H1 (cell line): ENCODE results near the gene PCNX4. TPM values are rescaled to one million over a fixed set of nuclear protein-coding genes. Genes with fewer than 3 reads are reported as not detected.

Source experiments
- CTCF ChIA-PET: fragments of 300-600 bp; sonication (Branson Sonifier 250); formaldehyde crosslinking; loops from one replicate; lab custom pipeline; 2021; ENCODE audit not compliant: partially characterized antibody; lab: Charles Lee
- POLR2A ChIA-PET: fragments of 300-600 bp; sonication (Branson Sonifier 250); formaldehyde crosslinking; loops from one replicate; lab custom pipeline; 2021; ENCODE audit warnings: inconsistent platforms; ENCODE audit not compliant: partially characterized antibody; lab: Charles Lee
- DNase-seq, 2 experiments: peaks; one replicate each; pipeline versions ENCODE4 v3.0.0 to v3.0.0-alpha.2; 2010 to 2022; ENCODE audit warnings: low spot score in 2 of 2, low read depth in 1 of 2, mixed read lengths in 1 of 2
- FAIRE-seq: peaks from 2 replicates; lab custom pipeline; 2011; peaks lifted over from hg19 to GRCh38; lab: Jason Lieb, UNC
- H2AFZ ChIP-seq: 2 replicates; pipeline ENCODE4 v1.8.1; 2012; ENCODE audit warnings: low read length, inconsistent platforms
- H2AK5ac ChIP-seq: 2 replicates; pipeline ENCODE4 v1.6.1; 2013; ENCODE audit warnings: low read depth, low read length
- H2BK120ac ChIP-seq: replicated peaks from 2 replicates; pipeline ENCODE3; 2013; ENCODE audit warnings: low read depth, low read length, inconsistent platforms
- H2BK12ac ChIP-seq: 2 replicates; pipeline ENCODE4 v1.6.1; 2013; ENCODE audit warnings: low read depth, low read length
- H2BK15ac ChIP-seq: 2 replicates; pipeline ENCODE4 v1.6.1; 2013; ENCODE audit warnings: low read length
- H2BK20ac ChIP-seq: 2 replicates; pipeline ENCODE4 v1.6.1; 2013; ENCODE audit warnings: low read length
- H2BK5ac ChIP-seq: 2 replicates; pipeline ENCODE4 v1.6.1; 2013; ENCODE audit warnings: low read depth, low read length
- H3K14ac ChIP-seq: 2 replicates; pipeline ENCODE4 v1.6.1; 2013; ENCODE audit warnings: inconsistent platforms; ENCODE audit not compliant: insufficient read length
- H3K18ac ChIP-seq: 2 replicates; pipeline ENCODE4 v1.6.1; 2013; ENCODE audit warnings: low read length; ENCODE audit errors: extremely low read depth
- H3K23ac ChIP-seq: 2 replicates; pipeline ENCODE4 v1.6.1; 2013; ENCODE audit warnings: inconsistent platforms; ENCODE audit not compliant: insufficient read length
- H3K23me2 ChIP-seq: 2 replicates; pipeline ENCODE4 v1.6.1; 2013; ENCODE audit warnings: low read depth, low read length
- H3K27ac ChIP-seq: 2 replicates; pipeline ENCODE4 v1.6.1; 2011; ENCODE audit warnings: low read depth, low read length, inconsistent platforms
- H3K27me3 ChIP-seq, 4 experiments: replicated peaks in 1 of 4; 1 replicate in 1 of 4; 2 replicates in 3 of 4; pipeline versions ENCODE4 v1.6.1 to v1.8.1; 2011 to 2013; ENCODE audit warnings: low read length in 3 of 4, mild to moderate bottlenecking in 3 of 4, inconsistent platforms in 2 of 4, mixed read lengths in 2 of 4, moderate library complexity in 1 of 4; ENCODE audit not compliant: control insufficient read depth in 3 of 4, insufficient read depth in 3 of 4; ENCODE audit errors: extremely low read depth in 1 of 4
- H3K36me3 ChIP-seq, 4 experiments: 2 replicates each; pipeline versions ENCODE4 v1.6.1 to v1.8.1; 2011 to 2013; ENCODE audit warnings: mild to moderate bottlenecking in 4 of 4, low read length in 3 of 4, moderate library complexity in 2 of 4, control low read depth in 1 of 4, inconsistent platforms in 1 of 4; ENCODE audit not compliant: insufficient read depth in 4 of 4, control insufficient read depth in 2 of 4
- H3K4ac ChIP-seq: replicated peaks from 2 replicates; pipeline ENCODE3; 2013; ENCODE audit warnings: low read length, low read depth, mixed read lengths, inconsistent platforms; ENCODE audit not compliant: insufficient read length
- H3K4me1 ChIP-seq, 4 experiments: replicated peaks in 1 of 4; 1 replicate in 1 of 4; 2 replicates in 3 of 4; pipeline versions ENCODE4 v1.6.1 to v1.8.1; 2011 to 2013; ENCODE audit warnings: low read length in 3 of 4, inconsistent platforms in 2 of 4, mixed read lengths in 1 of 4; ENCODE audit not compliant: insufficient read depth in 4 of 4, control insufficient read depth in 3 of 4
- H3K4me2 ChIP-seq, 2 experiments: 2 replicates each; pipeline versions ENCODE4 v1.6.1 to v1.8.1; 2011 to 2013; ENCODE audit warnings: low read depth in 2 of 2, low read length in 2 of 2, control low read depth in 1 of 2, inconsistent platforms in 1 of 2, mild to moderate bottlenecking in 1 of 2; ENCODE audit not compliant: insufficient read depth in 1 of 2
- H3K4me3 ChIP-seq, 4 experiments: fragments of 200-600, 300-600 bp in 1 of 4; sonication (generic), shearing (Covaris generic), sonication (Bioruptor Twin) in 1 of 4; 2 replicates each; pipeline versions ENCODE4 v1.5.1 to v1.8.1; 2011 to 2016; ENCODE audit warnings: low read length in 4 of 4, low read depth in 3 of 4, control low read depth in 2 of 4, inconsistent platforms in 2 of 4, mild to moderate bottlenecking in 2 of 4, mixed read lengths in 1 of 4, moderate library complexity in 1 of 4; ENCODE audit not compliant: insufficient read depth in 2 of 4; ENCODE audit errors: extremely low read depth in 1 of 4
- H3K56ac ChIP-seq: replicated peaks from 2 replicates; pipeline ENCODE3; 2013; ENCODE audit warnings: low read depth, mild to moderate bottlenecking, mixed read lengths, low read length, inconsistent platforms; ENCODE audit not compliant: insufficient read length
- H3K79me1 ChIP-seq: 2 replicates; pipeline ENCODE4 v1.6.1; 2013; ENCODE audit warnings: low read depth, low read length, control low read depth
- H3K79me2 ChIP-seq, 2 experiments: 2 replicates each; pipeline versions ENCODE4 v1.6.1 to v1.8.1; 2012 to 2013; ENCODE audit warnings: low read length in 2 of 2, mild to moderate bottlenecking in 2 of 2, inconsistent platforms in 1 of 2; ENCODE audit not compliant: insufficient read depth in 2 of 2, control insufficient read depth in 1 of 2
- H3K9ac ChIP-seq, 4 experiments: replicated peaks in 1 of 4; 1 replicate in 1 of 4; 2 replicates in 3 of 4; pipeline versions ENCODE4 v1.6.1 to v1.8.1; 2011 to 2013; ENCODE audit warnings: low read depth in 3 of 4, low read length in 3 of 4, control low read depth in 2 of 4, mild to moderate bottlenecking in 2 of 4, moderate library complexity in 2 of 4, inconsistent platforms in 1 of 4; ENCODE audit errors: extremely low read depth in 1 of 4
- H3K9me3 ChIP-seq, 2 experiments: 2 replicates each; pipeline versions ENCODE4 v1.6.1 to v1.8.1; 2012 to 2013; ENCODE audit warnings: mild to moderate bottlenecking in 2 of 2, moderate library complexity in 2 of 2, control low read depth in 1 of 2, inconsistent platforms in 1 of 2, low read depth in 1 of 2, low read length in 1 of 2, mixed read lengths in 1 of 2; ENCODE audit not compliant: insufficient read depth in 2 of 2
- H4K20me1 ChIP-seq, 2 experiments: replicated peaks in 1 of 2; 2 replicates each; pipeline versions ENCODE3 to v1.8.1; 2011 to 2013; ENCODE audit warnings: inconsistent platforms in 2 of 2, low read length in 2 of 2, mild to moderate bottlenecking in 1 of 2; ENCODE audit not compliant: insufficient read depth in 2 of 2, control insufficient read depth in 1 of 2
- H4K5ac ChIP-seq: 2 replicates; pipeline ENCODE4 v1.6.1; 2013; ENCODE audit warnings: low read length, low read depth, mixed read lengths, inconsistent platforms; ENCODE audit not compliant: insufficient read length
- H4K8ac ChIP-seq: 2 replicates; pipeline ENCODE4 v1.8.0; 2013; ENCODE audit warnings: mild to moderate bottlenecking, moderate library complexity, low read length, inconsistent platforms; ENCODE audit not compliant: insufficient read depth; ENCODE audit errors: extremely low read depth
- H4K91ac ChIP-seq: replicated peaks from 2 replicates; pipeline ENCODE3; 2013; ENCODE audit warnings: low read length, mixed read lengths, inconsistent platforms; ENCODE audit not compliant: insufficient read length
- CBX8 ChIP-seq: fragments of 300-800, 300-1000 bp; sonication (generic); IDR thresholded peaks from 2 replicates; pipeline ENCODE4 v1.7.1; 2016; ENCODE audit warnings: low read depth, low read length, borderline replicate concordance
- CHD2 ChIP-seq: IDR thresholded peaks from 2 replicates; pipeline ENCODE4 v1.6.1; 2012; ENCODE audit warnings: low read length, improper control_type of control experiment
- GTF2F1 ChIP-seq: IDR thresholded peaks from 2 replicates; pipeline ENCODE4 v1.6.1; 2012; ENCODE audit warnings: low read depth, low read length, improper control_type of control experiment, borderline replicate concordance
- HDAC2 ChIP-seq, 2 experiments: fragments of 300-600 bp in 1 of 2; sonication (generic) in 1 of 2; IDR thresholded peaks; 2 replicates each; pipeline ENCODE4 v1.6.1; 2011 to 2012; ENCODE audit warnings: low read depth in 2 of 2, low read length in 2 of 2, mild to moderate bottlenecking in 2 of 2, moderate library complexity in 2 of 2, borderline replicate concordance in 1 of 2, inconsistent platforms in 1 of 2
- KDM1A ChIP-seq: fragments of 200-600, 300-600 bp; sonication (generic); IDR thresholded peaks from 2 replicates; pipeline ENCODE4 v1.7.1; 2016; ENCODE audit warnings: mild to moderate bottlenecking, low read length, borderline replicate concordance
- KDM5A ChIP-seq: fragments of 200-600 bp; IDR thresholded peaks from 2 replicates; pipeline ENCODE4 v1.7.1; 2012; ENCODE audit warnings: mild to moderate bottlenecking, low read length, inconsistent platforms, mixed read lengths
- MAFK ChIP-seq: IDR thresholded peaks from 2 replicates; pipeline ENCODE4 v1.6.1; 2012; ENCODE audit warnings: low read depth, mild to moderate bottlenecking, improper control_type of control experiment, low read length
- POLR2A ChIP-seq, 2 experiments: IDR thresholded peaks; 1 replicate in 1 of 2; 2 replicates in 1 of 2; pipeline ENCODE4 v1.6.1; 2011; ENCODE audit warnings: low read depth in 2 of 2, low read length in 2 of 2, mild to moderate bottlenecking in 2 of 2; ENCODE audit errors: control extremely low read depth in 1 of 2
- SRF ChIP-seq: IDR thresholded peaks from 2 replicates; pipeline ENCODE4 v1.6.1; 2011; ENCODE audit warnings: mild to moderate bottlenecking, low read depth, low read length, moderate library complexity
- YY1 ChIP-seq: IDR thresholded peaks from 2 replicates; pipeline ENCODE4 v1.6.1; 2011; ENCODE audit warnings: low read depth, mild to moderate bottlenecking, low read length
- WGBS, 2 experiments: shearing (Covaris generic) in 1 of 2; methylation state at CpG; one replicate each; pipeline versions ENCODE4 v1.1.6 to v1.1.7; 2013 to 2015; ENCODE audit warnings: low lambda C conversion rate in 2 of 2, mixed read lengths in 2 of 2, inconsistent platforms in 1 of 2, low coverage in 1 of 2, missing lambda C conversion rate in 1 of 2; ENCODE audit not compliant: insufficient replicate concordance in 2 of 2, insufficient coverage in 1 of 2, insufficient read length in 1 of 2; ENCODE audit errors: extremely low coverage in 1 of 2, missing lambda C conversion rate in 1 of 2; 5-methylcytosine and 5-hydroxymethylcytosine counted together
- polyA plus RNA-seq, 7 experiments: library from polyadenylated mRNA; depleted of rRNA in 3 of 7; stranded (reverse) in 5 of 7; unstranded in 2 of 7; fragments of >200 nt in 5 of 7; fragments of 200-250 nt in 2 of 7; gene quantifications; 1 replicate in 5 of 7; 2 replicates in 1 of 7; 4 replicates in 1 of 7; pipeline versions ENCODE4 v1.2.1 to v1.2.3, GENCODE V29; 2011 to 2013; ENCODE audit warnings: missing spikeins in 2 of 7, mixed read lengths in 2 of 7
- total RNA-seq: library from RNA; stranded (reverse); fragmentation: NEBNext Ultra II Directional; extraction: Animal tissue kit (Norgen Biotek cat#: 25700); gene quantifications from 2 replicates; pipeline ENCODE4 v1.2.1, GENCODE V29; 2021
- TF ChIP-seq, protein P1 (sequence below): IDR thresholded peaks from 2 replicates; pipeline ENCODE4 v1.6.1; 2012; ENCODE audit warnings: inconsistent platforms

Gene PCNX4
- total and polyA plus RNA-seq, 2 of the 8 experiments (the other 6 are each of a cell fraction or from before 2014, with no cell fraction given): 28.4 to 35.5 TPM

DNA sequence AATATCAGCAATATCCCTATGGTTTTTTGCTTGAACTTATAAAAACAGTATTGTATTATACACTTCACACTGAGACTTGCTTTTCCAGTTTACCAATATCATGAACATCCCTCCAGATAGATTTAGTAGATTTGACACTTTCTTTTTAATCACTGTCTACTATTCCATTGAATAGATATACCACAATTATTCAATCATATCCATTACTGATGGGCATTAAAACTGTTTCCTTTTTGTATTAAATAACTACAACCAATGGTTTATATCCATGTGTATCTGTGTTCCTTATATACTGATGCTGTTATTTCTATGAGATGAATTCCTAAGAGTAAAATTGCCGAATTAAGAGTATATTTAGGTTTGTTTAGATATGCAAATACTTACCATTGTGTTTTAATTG is 86.4 kb downstream of the PCNX4 start:
- Histone ChIP-seq H2BK120ac (no peak overlapping the region), H2AK5ac (no peak overlapping the region), H3K23me2 (no peaks in the 10 kb centered on the region), H3K9ac (no peak overlapping the region), H3K36me3 (no peaks in the 10 kb centered on the region), H3K56ac (no peak overlapping the region), H3K27ac (no peak overlapping the region), H3K4me1 (no peaks in the 10 kb centered on the region), H3K79me1 (no peaks in the 10 kb centered on the region), H2BK12ac (no peak overlapping the region), H3K9me3 (peaks cover 0 to 6% of the 10 kb centered on the region in 2 experiments; a peak in 1 of 4 replicates), H3K18ac (no peak overlapping the region), H3K79me2 (no peaks in the 10 kb centered on the region), H3K4me3 (no peak overlapping the region), H3K14ac (no peak overlapping the region), H3K4ac (no peak overlapping the region), H4K91ac (no peak overlapping the region), H4K5ac (no peak overlapping the region), H2BK5ac (no peak overlapping the region), H2AFZ (no peak overlapping the region), H2BK15ac (no peak overlapping the region), H4K20me1 (no peaks in the 10 kb centered on the region), H3K4me2 (no peak overlapping the region), H4K8ac (no peak overlapping the region), H3K27me3 (no peaks in the 10 kb centered on the region), H3K23ac (no peak overlapping the region), H2BK20ac (no peak overlapping the region)
- ChIA-PET CTCF (no interaction called here), POLR2A (no interaction called here)
- 96% methylated on average over 1 of the region's 1 CpG; no CpG with 5 or more reads in 1 of the 2 experiments for WGBS, 2 experiments
- DNase-seq (no peak), FAIRE-seq (no peak)
- no peak for TF ChIP-seq YY1
- no peak for TF ChIP-seq POLR2A (IDR thresholded peaks at IDR 0.05; ENCODE audit: control extremely low read depth in 1 of 2, low read depth in 2 of 2, low read length in 2 of 2)
- no peak for TF ChIP-seq GTF2F1
- no peak for TF ChIP-seq CHD2
- TF ChIP-seq MAFK: no peak
- TF ChIP-seq, protein P1, sequence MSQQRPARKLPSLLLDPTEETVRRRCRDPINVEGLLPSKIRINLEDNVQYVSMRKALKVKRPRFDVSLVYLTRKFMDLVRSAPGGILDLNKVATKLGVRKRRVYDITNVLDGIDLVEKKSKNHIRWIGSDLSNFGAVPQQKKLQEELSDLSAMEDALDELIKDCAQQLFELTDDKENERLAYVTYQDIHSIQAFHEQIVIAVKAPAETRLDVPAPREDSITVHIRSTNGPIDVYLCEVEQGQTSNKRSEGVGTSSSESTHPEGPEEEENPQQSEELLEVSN: no peak
- TF ChIP-seq KDM1A: peak; percentile 75
- peak in 1 of 2 experiments; percentile 69; a peak in 1 of 4 replicates for TF ChIP-seq HDAC2 (IDR thresholded peaks at IDR 0.05; ENCODE audit: borderline replicate concordance in 1 of 2, low read depth in 2 of 2, low read length in 2 of 2)
- no peak for TF ChIP-seq CBX8
- TF ChIP-seq SRF: no peak
- no peak for TF ChIP-seq KDM5A
